Measurements from ENCODE around the gene CENPL. TPM values are rescaled to one million over a fixed set of nuclear protein-coding genes. Genes with fewer than 3 reads are reported as not detected.

The CENPL gene
- total and polyA plus RNA-seq, 2 of the 4 experiments (the other 2 are of a cell fraction): 6.3 to 21.1 TPM

GRCh38 chr1:173821680-173822079 is 3.0 kb downstream of the CENPL start:
- Histone ChIP-seq H2BK120ac (ENCODE audit: low read depth, low read length) (no peak overlapping the region), H3K56ac (ENCODE audit: extremely low read depth, insufficient read depth, low read length) (no peak overlapping the region), H3K79me1 (ENCODE audit: low read depth in 1 of 2, low read length in 2 of 2) (peaks cover 17 to 36% of the 10 kb centered on the region in 2 experiments), H2AK5ac (ENCODE audit: low read depth, low read length) (no peak overlapping the region), H3K9ac (ENCODE audit: low read depth, low read length) (no peak overlapping the region), H4K91ac (ENCODE audit: insufficient read depth, low read depth, low read length) (no peak overlapping the region), H3K4me3 (ENCODE audit: insufficient read depth, low read depth, low read length) (no peak overlapping the region), H2AFZ (replicated peaks; ENCODE audit: low read length, poor library complexity) (no peak overlapping the region), H3K27ac (ENCODE audit: insufficient read depth, low read length) (no peak overlapping the region), H4K8ac (ENCODE audit: low read depth in 2 of 2, low read length in 2 of 2) (no peak overlapping the region), H2BK5ac (ENCODE audit: low read depth, low read length, poor library complexity, severe bottlenecking) (no peak overlapping the region), H3K18ac (ENCODE audit: low read depth, low read length) (no peak overlapping the region), H3K36me3 (ENCODE audit: control insufficient read depth, insufficient read depth, low read length) (0 out of 2 replicates have a peak, but pooled peaks cover 2% of the 10 kb centered on the region), H2AK9ac (replicated peaks; ENCODE audit: low read depth, low read length, poor library complexity) (no peak overlapping the region), H3K9me1 (ENCODE audit: insufficient read depth, low read length) (no peaks in the 10 kb centered on the region), H3K14ac (replicated peaks; ENCODE audit: low read depth, low read length) (no peak overlapping the region), H2BK20ac (ENCODE audit: low read depth, low read length) (no peak overlapping the region), H3K4ac (ENCODE audit: low read depth, low read length) (no peak overlapping the region), H3K27me3 (ENCODE audit: control insufficient read depth, insufficient read depth, low read length) (no peaks in the 10 kb centered on the region), H3K4me2 (ENCODE audit: low read depth, low read length) (no peak overlapping the region), H3K23ac (ENCODE audit: low read depth, low read length) (no peak overlapping the region; the same call in 1 of the 2 replicates), H4K20me1 (ENCODE audit: insufficient read depth, low read length) (no peaks in the 10 kb centered on the region), H2BK15ac (ENCODE audit: low read depth, low read length) (no peak overlapping the region), H4K5ac (ENCODE audit: low read depth, low read length) (no peak overlapping the region), H3K9me3 (ENCODE audit: control insufficient read depth, insufficient read depth, low read length) (no peaks in the 10 kb centered on the region), H3K4me1 (ENCODE audit: control insufficient read depth, insufficient read depth, low read length) (peaks cover 2% of the 10 kb centered on the region; the same call in 1 of the 2 replicates)
- WGBS, 2 experiments (ENCODE audit: extremely low coverage in 2 of 2, insufficient read length in 1 of 2): 100% methylated on average over 2 of the region's 4 CpGs; no CpG with 5 or more reads in 1 of the 2 experiments
- ATAC-seq (ENCODE audit: low read depth) (no peak), DNase-seq (no peak)
- dilution Hi-C loops (cut with HindIII; ENCODE audit: low sequenced_read_pairs, unreplicated experiment) (no loop called here), intact Hi-C loops (cut with micrococcal nuclease) (loop anchor here (5.0 kb wide), 1 partner anchor 614 kb away; the partner anchor contains the start of gene TNFSF4), in situ Hi-C loops (cut with MboI; ENCODE audit: low sequenced_read_pairs) (loop anchor here (10.0 kb wide), 2 partner anchors 387 to 1077 kb away; no protein-coding TSS in a partner anchor)
- no TSS peak for BruUV-seq (replicated peaks)
- ChIA-PET CTCF (no interaction called here), POLR2A (ENCODE audit: unreplicated experiment) (no interaction called here)
- no peak for TF ChIP-seq BHLHE40 (IDR thresholded peaks at IDR 0.05; ENCODE audit: low read depth, low read length)
